MM.1S (cell line): ENCODE data around the gene WNK1.

Experiments
- DNase-seq: peaks from one replicate; pipeline ENCODE4 v3.0.0-alpha.2; 2015
- H2AFZ ChIP-seq: fragments of 300-600 bp; sonication (generic); 2 replicates; pipeline ENCODE4 v1.6.0; 2016; ENCODE audit warnings: antibody characterized with exemption, low read length
- H3F3A ChIP-seq: fragments of 300-600 bp; sonication (generic); 2 replicates; pipeline ENCODE4 v1.6.1; 2016; ENCODE audit warnings: mild to moderate bottlenecking, antibody characterized with exemption, low read length, moderate library complexity, mixed read lengths; ENCODE audit not compliant: insufficient read depth
- H3K27ac ChIP-seq: fragments of 300-600 bp; sonication (generic); 2 replicates; pipeline ENCODE4 v1.5.1; 2016; ENCODE audit warnings: mild to moderate bottlenecking, low read length
- H3K27me3 ChIP-seq: fragments of 300-600 bp; sonication (generic); replicated peaks from 2 replicates; pipeline ENCODE4 v1.6.0; 2016; ENCODE audit warnings: low read length; ENCODE audit not compliant: insufficient read depth
- H3K36me3 ChIP-seq: fragments of 300-600 bp; sonication (generic); replicated peaks from 2 replicates; pipeline ENCODE4 v1.6.1; 2016; ENCODE audit warnings: mild to moderate bottlenecking, low read length, mixed read lengths; ENCODE audit not compliant: insufficient read depth
- H3K4me1 ChIP-seq: fragments of 300-600 bp; sonication (generic); 2 replicates; pipeline ENCODE4 v1.6.1; 2016; ENCODE audit warnings: low read length, mixed read lengths
- H3K4me2 ChIP-seq: fragments of 300-600 bp; sonication (generic); 2 replicates; pipeline ENCODE4 v1.6.0; 2016; ENCODE audit warnings: low read depth, low read length
- H3K4me3 ChIP-seq: fragments of 300-600 bp; sonication (generic); 2 replicates; pipeline ENCODE4 v1.5.1; 2016; ENCODE audit warnings: low read length, mixed read lengths
- H3K79me2 ChIP-seq: fragments of 300-600 bp; sonication (generic); 2 replicates; pipeline ENCODE4 v1.6.1; 2016; ENCODE audit warnings: mixed run types, low read length, mixed read lengths
- H3K9ac ChIP-seq: fragments of 300-600 bp; sonication (generic); 2 replicates; pipeline ENCODE4 v1.6.1; 2016; ENCODE audit warnings: low read length, mixed read lengths
- H3K9me2 ChIP-seq: fragments of 300-600 bp; sonication (generic); replicated peaks from 2 replicates; pipeline ENCODE4 v1.6.1; 2016; ENCODE audit warnings: mild to moderate bottlenecking, low read length, mixed read lengths; ENCODE audit not compliant: insufficient read depth
- H3K9me3 ChIP-seq: fragments of 300-600 bp; sonication (generic); replicated peaks from 2 replicates; pipeline ENCODE4 v1.6.1; 2016; ENCODE audit warnings: mild to moderate bottlenecking, low read length, mixed read lengths; ENCODE audit not compliant: insufficient read depth
- H4K20me1 ChIP-seq: fragments of 300-600 bp; sonication (generic); 2 replicates; pipeline ENCODE4 v1.6.1; 2016; ENCODE audit warnings: mild to moderate bottlenecking, low read length, moderate library complexity, mixed read lengths; ENCODE audit not compliant: insufficient read depth
- CTCF ChIP-seq: fragments of 300-600 bp; sonication (generic); IDR thresholded peaks from 2 replicates; pipeline ENCODE4 v1.5.1; 2016; ENCODE audit warnings: antibody characterized with exemption, low read length, mixed read lengths
- EZH2 ChIP-seq: fragments of 300-600 bp; sonication (generic); optimal IDR thresholded peaks from 2 replicates; pipeline ENCODE3; 2017; ENCODE audit warnings: low read depth, mild to moderate bottlenecking, antibody characterized with exemption, low read length, mixed read lengths
- EZH2phosphoT487 ChIP-seq: fragments of 300-600 bp; sonication (generic); IDR thresholded peaks from 2 replicates; pipeline ENCODE4 v1.6.1; 2018; ENCODE audit warnings: antibody characterized with exemption, low read length

Gene WNK1

GRCh38 chr12:777550-778047 is 25.2 kb downstream of the WNK1 start:
- peaks cover 99% of the 10 kb centered on the region for H3K79me2 ChIP-seq
- no peaks in the 10 kb centered on the region for H3K4me1 ChIP-seq
- H2AFZ ChIP-seq = no peak overlapping the region
- H3K9ac ChIP-seq = no peak overlapping the region
- H4K20me1 ChIP-seq = peaks cover 8% of the 10 kb centered on the region
- H3K27me3 ChIP-seq = no peaks in the 10 kb centered on the region
- H3K9me2 ChIP-seq = no peaks in the 10 kb centered on the region
- DNase-seq = no peak
- H3K4me3 ChIP-seq = no peak overlapping the region
- no peak overlapping the region for H3K27ac ChIP-seq
- no peak overlapping the region for H3K4me2 ChIP-seq
- H3K36me3 ChIP-seq = no peaks in the 10 kb centered on the region
- no peaks in the 10 kb centered on the region for H3F3A ChIP-seq
- TF ChIP-seq EZH2phosphoT487 (no peak), CTCF (no peak), EZH2 (no peak)
- no peaks in the 10 kb centered on the region for H3K9me3 ChIP-seq

GRCh38 chr12:778615-779014 is 26.2 kb downstream of the WNK1 start:
- Histone ChIP-seq H3K4me2 (no peak overlapping the region), H3K79me2 (peaks cover 97% of the 10 kb centered on the region), H3K9me2 (no peaks in the 10 kb centered on the region), H4K20me1 (peaks cover 8% of the 10 kb centered on the region), H3K4me1 (no peaks in the 10 kb centered on the region), H3K9me3 (no peaks in the 10 kb centered on the region), H3F3A (no peaks in the 10 kb centered on the region), H3K4me3 (no peak overlapping the region), H3K9ac (no peak overlapping the region), H3K36me3 (no peaks in the 10 kb centered on the region), H3K27ac (no peak overlapping the region), H3K27me3 (no peaks in the 10 kb centered on the region), H2AFZ (no peak overlapping the region)
- no peak for TF ChIP-seq CTCF
- no peak for TF ChIP-seq EZH2
- no peak for TF ChIP-seq EZH2phosphoT487
- DNase-seq = no peak

- Histone ChIP-seq H3K79me2 (peaks cover 93% of the 10 kb centered on the region), H3K27ac (no peak overlapping the region)
These were observed 27.7 kb downstream of the WNK1 start for GRCh38 chr12:779745-780734.

More at GRCh38 chr12:779745-780734, 27.7 kb downstream of the WNK1 start:
- Histone ChIP-seq H3K4me3 (no peak overlapping the region), H3K4me1 (no peaks in the 10 kb centered on the region), H3K4me2 (no peak overlapping the region), H3K9me3 (no peaks in the 10 kb centered on the region), H3K9ac (no peak overlapping the region), H3K36me3 (no peaks in the 10 kb centered on the region), H3F3A (no peaks in the 10 kb centered on the region), H2AFZ (no peak overlapping the region), H3K9me2 (no peaks in the 10 kb centered on the region), H4K20me1 (peaks cover 5% of the 10 kb centered on the region; the same call in 1 of the 2 replicates), H3K27me3 (no peaks in the 10 kb centered on the region)
- no peak for DNase-seq
- TF ChIP-seq EZH2phosphoT487 (no peak), EZH2 (no peak), CTCF (no peak)
